GM12891 (cell line): ENCODE data around the gene CPED1.

Source experiments
- DNase-seq: peaks from one replicate; pipeline ENCODE4 v3.0.0; 2011; ENCODE audit warnings: low spot score; ENCODE audit not compliant: insufficient read length
- FAIRE-seq: peaks from 2 replicates; lab custom pipeline; 2011; peaks lifted over from hg19 to GRCh38; lab: Jason Lieb, UNC
- PAX5 ChIP-seq: IDR thresholded peaks from 2 replicates; pipeline ENCODE4 v1.6.1; 2011; ENCODE audit warnings: low read length, moderate library complexity, mild to moderate bottlenecking; ENCODE audit not compliant: insufficient read depth, severe bottlenecking
- POLR2A ChIP-seq: IDR thresholded peaks from 2 replicates; pipeline ENCODE4 v1.6.1; 2011; ENCODE audit warnings: low read depth, low read length, control low read depth
- POLR2AphosphoS5 ChIP-seq: IDR thresholded peaks from 2 replicates; pipeline ENCODE4 v1.6.1; 2011; ENCODE audit warnings: low read depth, low read length, control low read depth
- POU2F2 ChIP-seq: IDR thresholded peaks from 2 replicates; pipeline ENCODE4 v1.6.1; 2011; ENCODE audit warnings: low read depth, mild to moderate bottlenecking, control low read depth, low read length, moderate library complexity
- SPI1 ChIP-seq: IDR thresholded peaks from 2 replicates; pipeline ENCODE4 v1.6.1; 2011; ENCODE audit warnings: low read depth, low read length, control low read depth
- TAF1 ChIP-seq: IDR thresholded peaks from 2 replicates; pipeline ENCODE4 v1.6.1; 2011; ENCODE audit warnings: low read depth, low read length, control low read depth

The CPED1 gene

DNA sequence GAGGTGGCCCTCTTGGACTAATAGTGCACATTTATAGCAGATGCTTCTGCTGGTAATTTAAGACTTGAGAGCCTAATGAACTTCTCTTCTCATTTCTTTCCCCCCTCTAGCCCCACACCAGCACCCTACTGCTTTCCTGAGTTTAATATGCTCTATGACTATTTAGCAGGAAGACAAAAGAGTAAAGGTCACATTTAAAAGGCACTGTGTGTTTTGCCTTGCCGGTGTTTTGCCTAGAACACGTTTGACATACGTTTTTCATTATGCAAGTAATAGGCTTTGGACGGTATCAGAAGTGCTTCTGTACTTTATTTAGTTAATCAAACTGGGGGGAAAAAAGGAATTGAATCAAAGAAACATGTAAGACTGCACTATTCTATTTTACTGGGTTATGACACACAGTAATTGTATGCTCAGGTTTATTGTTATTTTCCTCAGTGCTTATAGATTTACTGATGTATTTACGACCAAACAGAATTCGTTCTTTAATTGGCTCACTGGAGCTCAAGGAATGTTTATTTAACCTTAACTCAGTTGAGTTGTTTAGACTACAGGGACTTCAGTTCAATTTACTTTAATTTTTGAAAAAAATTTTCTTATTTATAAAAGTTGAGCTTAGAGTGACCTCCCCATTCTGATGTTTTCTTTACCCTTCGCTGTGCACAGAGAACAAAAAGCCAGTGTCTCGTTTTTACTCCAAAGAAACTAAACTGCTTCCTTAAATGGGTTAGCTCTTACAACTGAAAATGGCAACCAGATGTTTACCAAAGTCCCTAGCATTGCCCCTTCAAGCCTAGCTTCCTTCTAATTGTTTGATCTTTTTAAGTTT is 35.4 kb downstream of the CPED1 start:
- FAIRE-seq: no peak

GRCh38 chr7:121024611-121025010 is 36.1 kb downstream of the CPED1 start:
- TF ChIP-seq POLR2AphosphoS5 (no peak), POU2F2 (no peak), POLR2A (no peak), SPI1 (no peak), TAF1 (no peak), PAX5 (no peak)
- no peak for DNase-seq
- no peak for FAIRE-seq

More for the DNA sequence above, 35.4 kb downstream of the CPED1 start:
- TF ChIP-seq POU2F2 (no peak), POLR2AphosphoS5 (no peak), POLR2A (no peak), PAX5 (no peak), TAF1 (no peak), SPI1 (no peak)
- no peak for DNase-seq

DNA sequence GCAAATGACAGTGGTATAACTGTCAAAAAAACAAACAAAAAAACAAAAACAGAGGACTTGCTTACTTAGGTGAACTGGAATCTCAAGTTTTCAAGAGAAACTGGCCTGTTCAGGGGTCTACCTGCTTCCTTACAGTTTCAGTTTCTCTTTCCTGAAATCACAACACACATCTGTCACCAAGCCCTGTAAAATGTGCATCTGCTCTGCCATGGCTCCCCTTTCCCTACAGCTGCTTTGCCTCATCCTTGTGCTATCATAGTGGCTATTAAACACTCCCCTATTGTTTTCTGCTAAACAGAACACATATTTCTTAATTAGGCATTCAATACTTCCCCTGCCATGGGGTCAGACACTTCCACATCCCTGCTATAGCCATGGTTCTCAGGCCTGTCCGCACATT is 37.6 kb downstream of the CPED1 start:
- FAIRE-seq (no peak), DNase-seq (no peak)
- TF ChIP-seq POLR2A (no peak), PAX5 (no peak), POU2F2 (no peak), SPI1 (no peak), POLR2AphosphoS5 (no peak), TAF1 (no peak)

GRCh38 chr7:121026577-121027111 is 38.1 kb downstream of the CPED1 start:
- FAIRE-seq: no peak

DNA sequence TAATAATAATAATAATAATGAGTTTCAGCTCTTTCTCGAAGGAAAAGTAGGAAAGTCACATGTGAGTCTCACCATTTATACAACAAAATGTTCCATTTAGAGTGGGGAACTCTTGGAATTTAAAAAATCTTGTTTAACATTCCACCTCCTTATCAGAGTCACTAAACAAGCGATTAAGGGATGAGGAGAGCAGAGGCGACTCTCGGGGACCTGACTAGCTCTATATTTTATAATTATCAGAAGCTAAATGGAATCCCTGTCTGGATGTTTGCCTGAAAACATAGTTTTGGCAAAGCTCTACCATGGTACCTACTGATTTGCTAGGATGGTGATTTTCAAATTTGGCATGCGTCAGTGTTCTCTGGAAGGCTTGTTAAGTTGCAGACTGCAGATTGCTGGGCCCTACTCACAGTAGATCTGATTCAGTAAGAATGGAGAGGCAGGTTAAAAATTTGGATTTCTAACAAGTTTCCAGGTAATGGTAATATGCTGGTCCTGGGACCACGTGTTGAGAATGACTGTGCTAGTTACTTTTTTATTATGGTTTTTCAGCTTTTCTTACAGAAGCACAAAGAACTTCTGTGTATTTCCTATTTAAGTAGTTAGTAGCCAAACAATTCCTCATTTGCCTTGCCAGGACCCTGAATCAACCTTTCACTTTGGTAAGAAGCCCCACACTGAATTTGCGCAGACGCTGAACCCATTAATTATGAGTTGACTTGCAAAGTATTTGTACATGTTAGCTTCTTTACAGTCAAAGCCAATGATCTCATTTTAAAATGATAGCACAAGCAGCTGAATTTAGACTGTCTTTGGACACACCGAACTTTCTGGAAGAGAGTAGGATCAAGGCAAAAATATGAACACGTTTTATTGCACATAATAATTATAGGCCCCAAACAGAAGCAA is 39.5 kb downstream of the CPED1 start:
- no peak for FAIRE-seq

More at GRCh38 chr7:121026577-121027111, 38.1 kb downstream of the CPED1 start:
- DNase-seq: no peak
- TF ChIP-seq POLR2A: no peak
- TF ChIP-seq POLR2AphosphoS5: no peak
- TF ChIP-seq TAF1: no peak
- TF ChIP-seq PAX5: no peak
- no peak for TF ChIP-seq SPI1
- no peak for TF ChIP-seq POU2F2

GRCh38 chr7:121029302-121029701 is 40.8 kb downstream of the CPED1 start:
- FAIRE-seq: no peak
- DNase-seq: no peak
- no peak for TF ChIP-seq POLR2A
- no peak for TF ChIP-seq PAX5
- TF ChIP-seq POLR2AphosphoS5: no peak
- TF ChIP-seq POU2F2: no peak
- no peak for TF ChIP-seq SPI1
- TF ChIP-seq TAF1: no peak

More for the DNA sequence above, 39.5 kb downstream of the CPED1 start:
- TF ChIP-seq POU2F2: no peak
- no peak for TF ChIP-seq TAF1
- TF ChIP-seq SPI1: no peak
- TF ChIP-seq POLR2AphosphoS5: no peak
- no peak for TF ChIP-seq POLR2A
- no peak for TF ChIP-seq PAX5
- DNase-seq: no peak

GRCh38 chr7:121030308-121030707 is 41.8 kb downstream of the CPED1 start:
- FAIRE-seq (no peak), DNase-seq (no peak)
- TF ChIP-seq TAF1 (no peak), POU2F2 (no peak), PAX5 (no peak), POLR2A (no peak), POLR2AphosphoS5 (no peak), SPI1 (no peak)

DNA sequence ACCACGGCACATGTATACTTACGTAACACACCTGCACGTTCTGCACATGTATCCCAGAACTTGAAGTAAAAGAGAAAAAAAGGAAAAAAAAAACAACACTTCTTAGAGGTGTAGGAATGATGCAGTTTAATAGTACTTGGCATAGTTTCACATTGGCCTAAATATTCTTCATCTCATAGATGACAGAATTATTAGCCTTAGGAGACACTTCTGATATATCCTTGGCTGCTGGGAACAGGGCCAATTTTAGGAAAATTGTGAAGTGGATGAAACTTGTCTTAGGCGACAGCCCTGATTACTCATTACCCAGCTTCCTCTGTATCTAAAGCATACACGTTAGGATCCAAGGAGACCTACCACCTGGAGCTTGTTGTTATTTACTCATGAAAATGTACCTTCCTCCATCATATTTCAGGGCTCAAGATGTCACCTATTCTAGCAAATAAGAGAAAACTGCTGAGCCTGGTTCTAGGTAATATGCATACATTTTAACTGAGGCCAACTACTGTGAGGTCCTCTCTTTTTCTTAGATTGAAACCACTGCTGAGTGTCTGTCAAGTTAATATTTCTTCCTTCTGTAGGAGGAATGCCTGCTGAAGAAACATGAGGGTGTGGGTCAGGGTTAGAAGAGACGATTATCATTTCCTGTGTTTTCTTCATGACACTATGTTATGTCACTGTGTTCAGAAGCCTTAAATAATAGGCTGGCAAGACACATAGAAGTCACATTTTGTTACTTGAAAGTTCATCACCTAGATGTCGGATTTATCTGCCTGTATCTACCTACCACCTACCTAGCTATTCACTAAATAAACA is 44.3 kb downstream of the CPED1 start:
- DNase-seq: no peak
- no peak for FAIRE-seq

More for the DNA sequence above, 44.3 kb downstream of the CPED1 start:
- no peak for TF ChIP-seq PAX5
- TF ChIP-seq POLR2AphosphoS5: no peak
- TF ChIP-seq SPI1: no peak
- no peak for TF ChIP-seq POU2F2
- no peak for TF ChIP-seq POLR2A
- no peak for TF ChIP-seq TAF1
